HUES6 (cell line): ENCODE results near the gene SDK1.
"Not testable (repeated sequence)": the region's sequence is repeated elsewhere in the genome, so short reads cannot be mapped to it uniquely, and the experiment has no call there.

ENCODE experiments used
- H3K27ac ChIP-seq: 2 replicates; pipeline ENCODE4 v1.7.0; 2013; ENCODE audit warnings: low read depth, mild to moderate bottlenecking, low read length, inconsistent platforms
- H3K27me3 ChIP-seq: 2 replicates; pipeline ENCODE4 v1.6.1; 2013; ENCODE audit warnings: low read length; ENCODE audit not compliant: control insufficient read depth, insufficient read depth
- H3K36me3 ChIP-seq: 2 replicates; pipeline ENCODE4 v1.6.1; 2013; ENCODE audit warnings: low read length; ENCODE audit not compliant: control insufficient read depth, insufficient read depth
- H3K4me1 ChIP-seq: 2 replicates; pipeline ENCODE4 v1.6.1; 2013; ENCODE audit warnings: low read length; ENCODE audit not compliant: control insufficient read depth, insufficient read depth
- H3K4me3 ChIP-seq: 2 replicates; pipeline ENCODE4 v1.5.1; 2013; ENCODE audit warnings: low read depth, low read length
- H3K9ac ChIP-seq: one replicate; pipeline ENCODE4 v1.6.1; 2013; ENCODE audit warnings: mild to moderate bottlenecking, low read length
- H3K9me3 ChIP-seq: 2 replicates; pipeline ENCODE4 v1.6.1; 2013; ENCODE audit warnings: low read depth, low read length; ENCODE audit not compliant: control insufficient read depth, insufficient read depth

Gene SDK1

DNA sequence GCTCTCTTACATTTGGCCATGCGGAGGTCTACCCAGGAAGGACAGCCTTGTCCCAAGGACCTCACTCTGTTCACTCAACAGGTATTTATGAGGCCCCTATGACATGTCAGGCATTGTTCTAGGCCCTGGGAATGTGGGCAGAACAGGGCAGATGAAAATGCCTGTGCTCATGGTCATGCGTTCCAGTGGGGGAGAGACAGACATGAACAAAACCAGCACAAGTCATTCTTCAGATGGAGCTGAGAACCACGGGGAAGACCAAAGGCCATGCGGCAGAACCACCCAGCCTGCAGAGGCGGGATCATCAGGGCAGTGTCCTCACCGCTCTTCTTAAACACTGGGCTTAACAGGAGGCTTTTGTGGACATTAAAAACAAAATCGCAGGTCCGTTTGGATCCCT, 636.1 kb downstream of the SDK1 start:
- no peak overlapping the region for H3K4me3 ChIP-seq
- H3K27me3 ChIP-seq, result no peaks in the 10 kb centered on the region

DNA sequence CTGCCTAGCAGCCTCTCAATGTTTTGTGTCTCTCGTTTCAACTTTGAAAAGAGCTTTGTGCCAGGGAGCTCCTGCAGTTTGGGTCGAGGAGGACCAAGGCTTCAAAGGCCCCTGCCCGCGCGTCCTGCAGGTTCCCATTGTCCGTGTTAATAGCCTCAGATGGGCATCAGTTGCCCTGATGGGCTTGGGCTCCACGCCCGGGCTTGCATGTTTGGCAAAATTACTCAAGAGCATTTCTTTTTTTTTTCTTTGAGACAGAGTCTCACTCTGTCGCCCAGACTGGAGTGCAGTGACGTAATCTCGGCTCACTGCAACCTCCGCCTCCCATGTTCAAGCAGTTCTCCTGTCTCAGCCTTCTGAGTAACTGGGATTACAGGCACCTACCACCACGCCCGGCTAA, 636.6 kb downstream of the SDK1 start:
- H3K27me3 ChIP-seq, result no peaks in the 10 kb centered on the region
- no peak overlapping the region for H3K9ac ChIP-seq

More for the DNA sequence above, 636.1 kb downstream of the SDK1 start:
- peaks cover 5% of the 10 kb centered on the region; the same call in 1 of the 2 replicates for H3K9me3 ChIP-seq
- no peaks in the 10 kb centered on the region for H3K36me3 ChIP-seq
- no peaks in the 10 kb centered on the region for H3K4me1 ChIP-seq
- H3K27ac ChIP-seq, result no peak overlapping the region
- no peak overlapping the region for H3K9ac ChIP-seq

DNA sequence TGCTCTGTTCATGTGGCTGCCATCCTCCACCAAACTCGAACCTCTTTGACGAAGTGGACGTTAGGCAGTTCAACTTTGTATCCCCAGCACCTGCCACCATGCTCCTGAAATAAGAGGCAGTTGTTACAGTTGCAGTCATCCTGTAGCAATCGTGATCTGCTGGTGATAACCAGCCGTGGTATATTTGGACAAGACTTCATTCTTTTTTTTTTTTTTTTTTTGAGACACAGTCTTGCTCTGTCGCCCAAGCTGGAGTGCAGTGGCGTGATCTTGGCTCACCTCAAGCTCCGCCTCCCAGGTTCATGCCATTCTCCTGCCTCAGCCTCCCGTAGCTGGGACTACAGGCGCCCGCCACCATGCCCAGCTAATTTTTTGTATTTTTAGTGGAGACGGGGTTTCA, 640.7 kb downstream of the SDK1 start:
- H3K4me1 ChIP-seq, H3K4me3 ChIP-seq, H3K27me3 ChIP-seq, H3K9ac ChIP-seq, H3K27ac ChIP-seq, H3K9me3 ChIP-seq, H3K36me3 ChIP-seq: not testable (repeated sequence)

More for the DNA sequence above, 636.6 kb downstream of the SDK1 start:
- H3K36me3 ChIP-seq, result no peaks in the 10 kb centered on the region
- no peaks in the 10 kb centered on the region for H3K4me1 ChIP-seq
- no peak overlapping the region for H3K4me3 ChIP-seq
- peaks cover 5% of the 10 kb centered on the region; the same call in 1 of the 2 replicates for H3K9me3 ChIP-seq
- no peak overlapping the region for H3K27ac ChIP-seq

DNA sequence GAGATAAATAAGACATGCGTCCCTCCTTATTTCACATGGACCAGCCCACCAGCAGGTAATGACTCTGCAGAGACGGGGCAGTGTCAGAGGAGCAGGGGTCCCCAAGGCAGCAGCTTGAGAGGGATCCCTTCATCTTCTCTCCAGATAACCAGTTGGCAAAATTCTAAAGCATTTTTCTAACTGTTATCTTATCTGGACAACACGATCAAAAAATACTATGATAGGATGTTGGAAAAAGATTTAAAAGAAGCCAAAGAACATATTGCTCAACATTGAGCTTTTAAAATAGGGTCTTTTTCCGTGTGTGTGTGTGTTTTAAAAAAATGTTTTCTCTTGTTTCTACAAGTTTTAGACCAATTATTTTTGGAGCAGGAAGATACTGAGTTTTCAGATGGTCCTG, 641.2 kb downstream of the SDK1 start:
- Histone ChIP-seq H3K9me3 (no peaks in the 10 kb centered on the region), H3K27me3 (no peaks in the 10 kb centered on the region), H3K4me1 (0 out of 2 replicates have a peak, but pooled peaks cover 5% of the 10 kb centered on the region), H3K9ac (no peak overlapping the region), H3K27ac (no peak overlapping the region), H3K36me3 (no peaks in the 10 kb centered on the region), H3K4me3 (no peak overlapping the region)

DNA sequence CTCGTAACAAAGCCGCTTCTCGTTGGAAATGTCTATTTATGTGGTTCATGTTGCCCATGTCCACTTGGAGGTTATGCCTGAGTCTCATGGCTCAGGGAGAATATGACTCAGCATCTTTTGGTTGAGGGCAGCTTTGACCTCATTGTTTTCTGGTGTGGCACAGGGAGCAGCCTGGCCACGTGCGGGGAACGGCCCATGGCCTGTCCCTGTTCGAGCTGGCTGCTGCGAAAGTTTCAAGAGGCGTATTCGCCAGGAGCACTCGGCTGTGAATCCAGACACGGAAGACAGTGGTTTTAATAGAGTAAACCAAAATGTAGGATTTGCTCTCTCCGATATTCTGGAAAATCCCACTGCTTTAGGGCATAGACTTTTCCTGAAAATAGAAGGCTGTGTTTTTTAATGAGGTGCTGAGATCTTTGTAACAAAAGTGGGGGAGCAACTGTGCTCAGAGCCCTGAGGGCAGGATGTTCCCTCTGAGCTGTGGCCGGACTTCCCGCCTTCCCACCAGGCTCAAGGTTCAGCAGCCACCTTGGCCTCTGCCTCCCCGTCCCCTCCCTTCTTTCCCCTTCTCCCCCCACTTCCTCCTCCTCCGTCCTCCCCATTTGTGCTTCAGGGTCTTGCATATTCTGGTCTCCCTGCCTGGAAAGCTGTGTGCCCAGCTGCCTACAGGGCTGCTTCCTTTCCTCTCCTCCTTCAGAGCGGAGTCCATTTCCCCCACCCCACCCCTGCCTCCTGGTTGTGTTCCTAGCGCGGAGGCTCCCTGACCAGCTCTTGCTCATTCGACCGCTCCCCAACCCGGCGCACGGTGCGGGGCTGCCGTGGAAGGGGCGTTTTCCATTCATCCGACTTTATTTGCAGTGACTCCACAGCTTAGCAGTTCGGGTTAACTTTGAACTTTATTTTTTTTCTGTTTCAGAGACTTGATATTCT, 642.0 kb downstream of the SDK1 start:
- Histone ChIP-seq H3K9ac (no peak overlapping the region), H3K4me1 (0 out of 2 replicates have a peak, but pooled peaks cover 5% of the 10 kb centered on the region), H3K4me3 (no peak overlapping the region), H3K36me3 (no peaks in the 10 kb centered on the region), H3K27me3 (no peaks in the 10 kb centered on the region), H3K9me3 (no peaks in the 10 kb centered on the region), H3K27ac (no peak overlapping the region)

DNA sequence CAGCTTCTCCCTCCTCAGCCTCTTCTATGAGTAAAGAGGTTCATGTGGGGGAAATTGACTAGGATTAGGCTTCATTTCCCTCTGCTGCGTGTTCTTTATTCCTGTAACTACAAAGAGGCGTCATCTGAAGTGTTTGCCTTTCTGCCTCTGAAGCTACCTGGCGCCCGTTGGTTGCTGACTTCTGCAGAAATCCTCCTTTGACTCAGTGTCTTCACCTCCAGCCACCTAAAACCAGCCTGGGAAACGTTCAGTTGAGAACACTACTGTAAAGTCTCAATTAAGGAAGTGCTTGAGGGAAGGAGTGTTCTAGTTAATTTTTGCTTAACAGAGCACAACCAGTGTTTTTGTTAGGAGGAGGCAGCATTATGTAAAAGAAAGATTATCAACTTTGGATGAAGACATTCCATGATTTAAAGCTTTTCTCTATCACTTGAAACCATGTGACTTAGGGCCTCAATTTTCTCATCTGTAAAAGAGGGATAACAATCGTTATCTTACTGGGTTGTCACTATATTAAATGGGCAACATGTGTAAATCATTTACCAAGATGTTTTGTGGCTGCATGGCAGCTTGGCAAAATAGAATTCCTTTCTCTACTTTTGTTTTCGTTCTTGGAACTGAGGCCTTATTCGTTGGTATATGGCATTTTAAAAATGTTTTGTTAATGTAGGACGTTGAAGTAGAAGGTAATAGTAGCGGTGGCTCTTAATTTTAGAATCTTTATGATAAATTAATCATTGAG, 642.9 kb downstream of the SDK1 start:
- Histone ChIP-seq H3K4me3 (no peak overlapping the region), H3K27ac (no peak overlapping the region), H3K9me3 (no peaks in the 10 kb centered on the region), H3K36me3 (no peaks in the 10 kb centered on the region), H3K4me1 (0 out of 2 replicates have a peak, but pooled peaks cover 5% of the 10 kb centered on the region), H3K27me3 (no peaks in the 10 kb centered on the region), H3K9ac (no peak overlapping the region)

DNA sequence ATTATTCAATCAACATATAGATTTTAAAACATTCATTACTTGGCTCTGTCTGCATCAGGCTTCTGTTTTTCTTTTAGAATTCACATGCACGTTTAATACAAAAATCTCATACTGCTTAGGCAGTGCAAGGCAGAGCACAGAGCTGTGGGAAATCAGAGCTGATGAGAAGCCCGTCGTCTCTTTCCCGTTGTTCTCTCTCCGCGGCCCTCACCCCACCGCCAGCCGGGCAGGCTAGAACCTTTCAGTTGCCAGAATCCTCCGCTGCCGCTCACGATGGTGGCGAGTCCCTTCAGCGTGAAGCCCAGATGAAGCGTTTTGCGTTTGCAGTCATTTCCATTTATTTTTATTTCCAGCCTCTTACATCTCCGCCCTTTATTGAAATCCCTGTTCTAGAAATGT, 648.2 kb downstream of the SDK1 start:
- no peak overlapping the region for H3K27ac ChIP-seq

DNA sequence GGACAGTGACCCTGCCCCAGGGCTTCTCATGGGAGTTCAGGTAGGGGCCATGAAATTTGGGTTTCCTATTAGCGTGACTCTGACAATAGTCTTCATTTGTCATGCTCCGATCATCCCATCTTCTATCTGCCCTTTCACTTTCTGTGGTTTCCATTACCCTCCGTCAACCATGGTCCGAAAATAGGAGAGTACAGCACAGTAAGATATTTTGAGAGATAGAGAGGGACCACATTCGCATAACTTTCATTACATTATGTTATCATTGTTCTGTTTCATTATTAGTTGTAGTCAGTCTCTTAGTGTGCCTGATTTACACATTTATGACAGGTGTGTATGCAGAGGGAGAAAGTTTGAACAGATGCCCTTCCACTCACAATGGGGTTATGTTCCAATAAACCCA, 649.2 kb downstream of the SDK1 start:
- Histone ChIP-seq H3K4me3 (no peak overlapping the region), H3K27me3 (no peaks in the 10 kb centered on the region), H3K9ac (no peak overlapping the region), H3K27ac (no peak overlapping the region), H3K4me1 (no peaks in the 10 kb centered on the region), H3K36me3 (no peaks in the 10 kb centered on the region), H3K9me3 (no peaks in the 10 kb centered on the region)

More for the DNA sequence above, 648.2 kb downstream of the SDK1 start:
- no peak overlapping the region for H3K9ac ChIP-seq
- H3K9me3 ChIP-seq, result no peaks in the 10 kb centered on the region
- no peaks in the 10 kb centered on the region for H3K4me1 ChIP-seq
- no peaks in the 10 kb centered on the region for H3K27me3 ChIP-seq
- no peak overlapping the region for H3K4me3 ChIP-seq
- H3K36me3 ChIP-seq, result no peaks in the 10 kb centered on the region

DNA sequence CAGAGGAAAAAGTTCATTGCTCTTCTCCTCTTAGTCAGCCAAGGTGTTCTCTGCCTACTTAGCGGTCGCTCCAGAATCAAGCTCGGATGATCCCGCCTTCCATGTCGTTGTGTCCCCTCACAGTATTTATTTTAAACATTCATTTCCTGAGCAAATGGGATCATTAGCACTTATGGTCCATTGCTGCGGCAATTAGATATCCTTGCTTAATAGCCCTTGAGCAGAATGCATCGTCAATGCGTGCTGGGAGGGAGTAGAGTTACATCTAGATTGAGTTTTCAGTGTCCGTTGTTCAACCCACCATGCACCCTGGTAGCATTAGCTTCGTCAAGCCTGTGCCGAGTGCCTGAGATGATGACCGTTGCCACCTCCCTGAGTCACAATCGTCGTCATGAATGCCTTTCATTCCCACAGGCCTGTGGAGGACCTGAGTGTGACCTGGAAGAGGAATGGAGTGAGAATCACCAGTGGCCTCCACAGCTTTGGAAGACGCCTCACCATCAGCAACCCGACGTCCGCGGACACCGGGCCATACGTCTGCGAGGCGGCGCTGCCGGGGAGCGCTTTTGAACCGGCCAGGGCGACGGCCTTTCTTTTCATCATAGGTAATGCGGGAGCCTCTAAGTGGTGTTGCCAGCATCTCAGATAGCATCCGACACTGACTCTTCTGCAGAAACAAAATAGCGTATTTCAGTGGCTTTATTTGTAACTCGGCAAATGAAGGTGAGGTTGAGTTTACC, 650.4 kb downstream of the SDK1 start:
- Histone ChIP-seq H3K27ac (no peak overlapping the region), H3K27me3 (no peaks in the 10 kb centered on the region), H3K4me1 (no peaks in the 10 kb centered on the region), H3K9me3 (no peaks in the 10 kb centered on the region), H3K36me3 (no peaks in the 10 kb centered on the region), H3K4me3 (no peak overlapping the region), H3K9ac (no peak overlapping the region)

DNA sequence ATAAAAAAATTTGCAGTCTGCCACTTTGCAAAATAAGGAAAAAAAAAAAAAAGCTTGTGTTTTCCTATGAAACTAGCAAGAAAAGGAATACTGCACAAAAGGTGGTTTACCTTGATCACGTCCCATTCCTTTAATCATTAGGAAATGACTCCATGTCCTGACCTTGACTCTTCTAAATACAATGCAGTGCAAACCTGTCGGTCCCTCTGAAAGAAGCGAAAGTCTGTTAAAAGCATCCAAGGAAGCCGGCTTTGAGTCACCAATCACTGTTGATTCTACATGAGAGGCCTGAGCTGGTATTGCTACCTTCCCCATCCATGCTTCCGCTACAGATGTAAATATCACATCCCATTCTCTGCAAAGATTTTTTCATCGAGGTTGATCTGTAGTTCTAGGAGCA, 652.1 kb downstream of the SDK1 start:
- H3K4me1 ChIP-seq, result no peaks in the 10 kb centered on the region
- no peaks in the 10 kb centered on the region for H3K9me3 ChIP-seq
- H3K4me3 ChIP-seq, result no peak overlapping the region
- H3K9ac ChIP-seq, result no peak overlapping the region
- H3K27ac ChIP-seq, result no peak overlapping the region
- H3K27me3 ChIP-seq, result no peaks in the 10 kb centered on the region
- no peaks in the 10 kb centered on the region for H3K36me3 ChIP-seq
